PC-9 (cell line): ENCODE results near the gene DPYD. TPM values are rescaled to one million over a fixed set of nuclear protein-coding genes. Genes with fewer than 3 reads are reported as not detected.

Experiments used
- BruUV-seq: library from RNA; stranded (reverse); fragments of 400-500 nt; replicated peaks from 2 replicates; lab custom pipeline; 2021; lab: Mats Ljungman, UMichigan
- CTCF ChIA-PET: fragments of 300-600 bp; sonication (Branson Sonifier 250); formaldehyde crosslinking; loops from one replicate; lab custom pipeline; 2022; ENCODE audit warnings: antibody characterized with exemption; lab: Charles Lee
- POLR2A ChIA-PET: fragments of 300-600 bp; sonication (Branson Sonifier 250); formaldehyde crosslinking; loops from one replicate; lab custom pipeline; 2022; ENCODE audit warnings: antibody characterized with exemption; ENCODE audit not compliant: unreplicated experiment; lab: Charles Lee
- DNase-seq, 2 experiments: peaks; one replicate each; pipeline versions ENCODE4 v3.0.0 to v3.0.0-alpha.2; 2015 to 2022; ENCODE audit warnings: mixed read lengths in 1 of 2
- H2AFZ ChIP-seq: fragments of 200-600 bp; sonication (generic); 2 replicates; pipeline ENCODE4 v1.8.1; 2017; ENCODE audit warnings: antibody characterized with exemption
- H3F3A ChIP-seq: fragments of 200-600 bp; sonication (generic); 2 replicates; pipeline ENCODE4 v1.8.1; 2017; ENCODE audit warnings: antibody characterized with exemption, mild to moderate bottlenecking, low read depth; ENCODE audit not compliant: insufficient read depth
- H3K27ac ChIP-seq: fragments of 200-600 bp; sonication (generic); 2 replicates; pipeline ENCODE4 v1.6.1; 2016; ENCODE audit warnings: mixed run types
- H3K27me3 ChIP-seq: fragments of 200-600 bp; sonication (generic); 2 replicates; pipeline ENCODE4 v1.6.1; 2016; ENCODE audit warnings: low read depth, mixed run types; ENCODE audit not compliant: insufficient read depth
- H3K36me3 ChIP-seq: fragments of 200-600 bp; sonication (generic); 2 replicates; pipeline ENCODE4 v1.6.1; 2016; ENCODE audit warnings: low read depth, mixed run types
- H3K4me1 ChIP-seq: fragments of 200-600 bp; sonication (generic); replicated peaks from 2 replicates; pipeline ENCODE4 v1.6.1; 2016; ENCODE audit warnings: mixed run types; ENCODE audit not compliant: insufficient read depth
- H3K4me2 ChIP-seq: fragments of 200-600 bp; sonication (generic); 2 replicates; pipeline ENCODE4 v1.6.1; 2017; ENCODE audit warnings: mixed run types
- H3K4me3 ChIP-seq: fragments of 200-600 bp; sonication (generic); 2 replicates; pipeline ENCODE4 v1.6.1; 2016; ENCODE audit warnings: mixed run types
- H3K79me2 ChIP-seq: fragments of 200-600 bp; sonication (generic); 2 replicates; pipeline ENCODE4 v1.6.1; 2017; ENCODE audit warnings: low read depth, mixed run types
- H3K9me2 ChIP-seq: fragments of 200-600 bp; sonication (generic); 2 replicates; pipeline ENCODE4 v1.8.1; 2017; ENCODE audit warnings: mild to moderate bottlenecking; ENCODE audit not compliant: insufficient read depth
- H3K9me3 ChIP-seq: fragments of 200-600 bp; sonication (generic); 2 replicates; pipeline ENCODE4 v1.8.1; 2016; ENCODE audit warnings: low read depth; ENCODE audit not compliant: insufficient read depth
- H4K20me1 ChIP-seq: fragments of 200-600 bp; sonication (generic); 2 replicates; pipeline ENCODE4 v1.8.1; 2017; ENCODE audit not compliant: insufficient read depth
- EZH2 ChIP-seq: fragments of 200-600 bp; sonication (generic); IDR thresholded peaks from 2 replicates; pipeline ENCODE4 v1.8.0; 2017; ENCODE audit warnings: antibody characterized with exemption, low read depth
- intact Hi-C: fragments of 100-400 bp; cut with micrococcal nuclease; formaldehyde crosslinking; loops from one replicate; pipeline ENCODE4 v1.10.0; 2022; ENCODE audit not compliant: unreplicated experiment
- total RNA-seq: library from RNA; stranded (reverse); gene quantifications from 2 replicates; pipeline ENCODE4 v1.2.3, GENCODE V29; 2021
- TF ChIP-seq, protein P1 (sequence below): fragments of 200-600 bp; sonication (generic); conservative IDR thresholded peaks from 2 replicates; pipeline ENCODE4 v1.6.1; 2017; ENCODE audit warnings: mixed run types, antibody characterized with exemption, mild to moderate bottlenecking, moderate library complexity

The DPYD gene
- total RNA-seq, 1 experiment from 2014 or later, result 24.1 TPM

DNA sequence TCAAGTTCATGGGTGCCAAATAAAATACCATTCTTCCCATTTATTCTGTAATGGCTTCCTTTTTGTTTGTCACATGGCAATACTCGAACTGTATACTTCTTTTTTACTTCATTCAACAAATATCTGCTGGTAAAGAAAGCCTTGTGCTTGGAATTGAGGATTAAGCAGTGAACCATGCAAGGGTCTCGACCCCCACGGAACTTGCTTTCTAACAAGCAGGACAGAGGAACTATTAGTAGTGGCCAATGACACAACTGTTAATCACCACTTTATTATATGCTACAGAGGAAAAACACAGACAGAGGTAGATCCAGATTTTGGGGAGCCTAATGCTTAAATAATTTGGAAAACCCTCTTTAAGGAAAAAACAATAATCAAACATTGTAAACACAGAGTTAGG, 542.2 kb downstream of the DPYD start:
- Histone ChIP-seq H3K79me2 (no peaks in the 10 kb centered on the region), H4K20me1 (no peaks in the 10 kb centered on the region), H3K4me1 (no peaks in the 10 kb centered on the region; the same call in 1 of the 2 replicates), H3K4me3 (no peak overlapping the region), H3K9me3 (no peaks in the 10 kb centered on the region; the same call in 1 of the 2 replicates), H3F3A (no peaks in the 10 kb centered on the region), H3K27me3 (no peaks in the 10 kb centered on the region), H2AFZ (no peak overlapping the region), H3K27ac (no peak overlapping the region), H3K4me2 (no peak overlapping the region), H3K9me2 (no peaks in the 10 kb centered on the region), H3K36me3 (no peaks in the 10 kb centered on the region)
- TF ChIP-seq, protein P1, sequence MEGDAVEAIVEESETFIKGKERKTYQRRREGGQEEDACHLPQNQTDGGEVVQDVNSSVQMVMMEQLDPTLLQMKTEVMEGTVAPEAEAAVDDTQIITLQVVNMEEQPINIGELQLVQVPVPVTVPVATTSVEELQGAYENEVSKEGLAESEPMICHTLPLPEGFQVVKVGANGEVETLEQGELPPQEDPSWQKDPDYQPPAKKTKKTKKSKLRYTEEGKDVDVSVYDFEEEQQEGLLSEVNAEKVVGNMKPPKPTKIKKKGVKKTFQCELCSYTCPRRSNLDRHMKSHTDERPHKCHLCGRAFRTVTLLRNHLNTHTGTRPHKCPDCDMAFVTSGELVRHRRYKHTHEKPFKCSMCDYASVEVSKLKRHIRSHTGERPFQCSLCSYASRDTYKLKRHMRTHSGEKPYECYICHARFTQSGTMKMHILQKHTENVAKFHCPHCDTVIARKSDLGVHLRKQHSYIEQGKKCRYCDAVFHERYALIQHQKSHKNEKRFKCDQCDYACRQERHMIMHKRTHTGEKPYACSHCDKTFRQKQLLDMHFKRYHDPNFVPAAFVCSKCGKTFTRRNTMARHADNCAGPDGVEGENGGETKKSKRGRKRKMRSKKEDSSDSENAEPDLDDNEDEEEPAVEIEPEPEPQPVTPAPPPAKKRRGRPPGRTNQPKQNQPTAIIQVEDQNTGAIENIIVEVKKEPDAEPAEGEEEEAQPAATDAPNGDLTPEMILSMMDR, result no peak
- TF ChIP-seq EZH2, result no peak
- ChIA-PET CTCF (no interaction called here), POLR2A (no interaction called here)
- no TSS peak for BruUV-seq
- no peak for DNase-seq
- intact Hi-C loops, result no loop called here

DNA sequence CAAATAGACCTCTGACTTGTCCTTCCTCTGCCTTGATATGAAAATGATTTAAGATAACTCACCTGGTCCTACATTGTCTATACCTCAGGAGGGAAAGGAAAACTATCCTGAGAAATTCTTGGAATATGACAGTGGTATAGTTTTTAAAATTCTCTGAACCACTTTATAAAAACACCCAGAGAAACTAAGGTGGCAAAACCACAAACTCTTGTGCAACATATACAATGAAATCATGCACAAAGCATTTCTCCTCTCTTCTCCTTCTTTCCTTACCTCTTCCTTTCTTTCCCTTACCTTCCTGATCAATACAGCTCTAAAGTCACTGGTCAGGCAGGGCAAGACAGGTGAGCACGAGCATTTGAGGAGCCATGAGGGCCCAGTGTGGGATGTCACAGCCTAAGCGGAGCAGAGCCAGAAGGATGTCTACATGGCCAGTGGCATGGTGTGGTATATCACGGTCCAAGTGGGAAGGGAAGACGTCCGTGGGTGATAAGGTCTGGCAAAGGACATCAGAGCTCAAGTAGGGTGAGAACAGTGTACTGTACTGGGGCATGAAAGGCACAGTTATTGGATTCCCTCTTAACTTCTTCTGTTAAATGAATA, 543.3 kb downstream of the DPYD start:
- Histone ChIP-seq H3K9me3 (no peaks in the 10 kb centered on the region; the same call in 1 of the 2 replicates), H3K36me3 (no peaks in the 10 kb centered on the region), H4K20me1 (no peaks in the 10 kb centered on the region), H3K27me3 (no peaks in the 10 kb centered on the region), H2AFZ (no peak overlapping the region), H3K79me2 (no peaks in the 10 kb centered on the region), H3K4me3 (no peak overlapping the region), H3K27ac (no peak overlapping the region), H3F3A (no peaks in the 10 kb centered on the region), H3K9me2 (no peaks in the 10 kb centered on the region), H3K4me2 (no peak overlapping the region), H3K4me1 (no peaks in the 10 kb centered on the region; the same call in 1 of the 2 replicates)
- TF ChIP-seq EZH2, result no peak
- TF ChIP-seq, protein P1, result no peak
- ChIA-PET POLR2A (interaction anchor here (0.6 kb wide), 1 partner anchor 19 kb away, joined by 3 read pairs; no protein-coding TSS in a partner anchor), CTCF (no interaction called here)
- no TSS peak for BruUV-seq
- DNase-seq, result no peak
- intact Hi-C loops, result no loop called here

DNA sequence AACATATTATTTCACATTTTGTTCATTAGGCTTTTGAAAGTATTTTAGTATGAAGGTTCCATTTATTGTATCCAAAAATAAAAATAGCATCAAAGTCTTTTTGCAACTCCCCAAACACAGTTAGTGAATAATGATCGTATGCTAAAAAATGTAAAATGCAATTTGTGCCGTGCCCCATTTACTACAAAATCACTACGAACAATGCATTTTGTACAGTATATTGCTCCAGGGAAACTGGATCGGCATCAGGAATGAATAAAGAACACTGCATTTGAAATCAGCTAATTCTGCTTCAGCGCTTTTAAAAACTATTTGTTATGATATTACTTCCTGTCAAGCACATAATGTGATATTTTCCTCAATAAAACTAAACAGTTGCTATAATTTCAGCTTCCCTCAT, 547.8 kb downstream of the DPYD start:
- intact Hi-C loops, result no loop called here
- ChIA-PET CTCF (no interaction called here), POLR2A (no interaction called here)
- Histone ChIP-seq H3K4me3 (no peak overlapping the region), H3F3A (no peaks in the 10 kb centered on the region), H3K36me3 (no peaks in the 10 kb centered on the region), H3K27ac (no peak overlapping the region), H2AFZ (no peak overlapping the region), H3K9me2 (no peaks in the 10 kb centered on the region), H4K20me1 (no peaks in the 10 kb centered on the region), H3K9me3 (no peaks in the 10 kb centered on the region), H3K4me1 (no peaks in the 10 kb centered on the region; the same call in 1 of the 2 replicates), H3K4me2 (no peak overlapping the region), H3K79me2 (no peaks in the 10 kb centered on the region), H3K27me3 (no peaks in the 10 kb centered on the region)
- TF ChIP-seq, protein P1, result no peak
- TF ChIP-seq EZH2, result no peak
- no TSS peak for BruUV-seq
- DNase-seq, result no peak
